Esophagus (tissue), 2 donors: ENCODE results near the gene IFNA21. TPM values are rescaled to one million over a fixed set of nuclear protein-coding genes. Genes with fewer than 3 reads are reported as not detected.
"Not testable (repeated sequence)": the region's sequence is repeated elsewhere in the genome, so short reads cannot be mapped to it uniquely, and the experiment has no call there.

Experiments
- H3K27ac ChIP-seq, 2 donors: one replicate each; pipeline ENCODE4 v1.5.1; 2013; ENCODE audit warnings: low read depth in 2 of 2, mild to moderate bottlenecking in 2 of 2, inconsistent platforms in 1 of 2, low read length in 1 of 2, moderate library complexity in 1 of 2
- H3K27me3 ChIP-seq, 2 donors: one replicate each; pipeline ENCODE4 v1.6.1; 2013; ENCODE audit warnings: low read length in 2 of 2, control low read depth in 1 of 2, mild to moderate bottlenecking in 1 of 2; ENCODE audit not compliant: insufficient read depth in 2 of 2, control insufficient read depth in 1 of 2
- H3K36me3 ChIP-seq, 2 donors: one replicate each; pipeline ENCODE4 v1.6.1; 2013; ENCODE audit warnings: low read length in 1 of 2; ENCODE audit not compliant: control insufficient read depth in 2 of 2, insufficient read depth in 2 of 2
- H3K4me1 ChIP-seq, 2 donors: one replicate each; pipeline ENCODE4 v1.6.1; 2013; ENCODE audit warnings: low read length in 1 of 2; ENCODE audit not compliant: control insufficient read depth in 2 of 2, insufficient read depth in 2 of 2
- H3K4me3 ChIP-seq, 2 donors: one replicate each; pipeline ENCODE4 v1.5.1; 2013; ENCODE audit warnings: low read length in 2 of 2, mild to moderate bottlenecking in 2 of 2, low read depth in 1 of 2, moderate library complexity in 1 of 2
- H3K9me3 ChIP-seq, 2 donors: one replicate each; pipeline ENCODE4 v1.6.1; 2013; ENCODE audit warnings: mild to moderate bottlenecking in 2 of 2, low read depth in 1 of 2, low read length in 1 of 2, moderate library complexity in 1 of 2; ENCODE audit not compliant: control insufficient read depth in 2 of 2, insufficient read depth in 1 of 2
- WGBS, 2 donors: extraction: QIAGEN DNeasy Blood & Tissue Kit; methylation state at CpG; one replicate each; pipeline ENCODE4 v1.1.7; 2013; 5-methylcytosine and 5-hydroxymethylcytosine counted together
- polyA plus RNA-seq, 2 donors: library from polyadenylated mRNA; stranded (reverse); fragments of 200-250 nt; gene quantifications; one replicate each; pipeline ENCODE4 v1.2.3, GENCODE V29; 2013
- donor health status: healthy with polysubstance abuse.
- donor health status: Bipolar disorder and iron deficiency.

IFNA21 gene
- polyA plus RNA-seq, 2 donors: not detected

DNA sequence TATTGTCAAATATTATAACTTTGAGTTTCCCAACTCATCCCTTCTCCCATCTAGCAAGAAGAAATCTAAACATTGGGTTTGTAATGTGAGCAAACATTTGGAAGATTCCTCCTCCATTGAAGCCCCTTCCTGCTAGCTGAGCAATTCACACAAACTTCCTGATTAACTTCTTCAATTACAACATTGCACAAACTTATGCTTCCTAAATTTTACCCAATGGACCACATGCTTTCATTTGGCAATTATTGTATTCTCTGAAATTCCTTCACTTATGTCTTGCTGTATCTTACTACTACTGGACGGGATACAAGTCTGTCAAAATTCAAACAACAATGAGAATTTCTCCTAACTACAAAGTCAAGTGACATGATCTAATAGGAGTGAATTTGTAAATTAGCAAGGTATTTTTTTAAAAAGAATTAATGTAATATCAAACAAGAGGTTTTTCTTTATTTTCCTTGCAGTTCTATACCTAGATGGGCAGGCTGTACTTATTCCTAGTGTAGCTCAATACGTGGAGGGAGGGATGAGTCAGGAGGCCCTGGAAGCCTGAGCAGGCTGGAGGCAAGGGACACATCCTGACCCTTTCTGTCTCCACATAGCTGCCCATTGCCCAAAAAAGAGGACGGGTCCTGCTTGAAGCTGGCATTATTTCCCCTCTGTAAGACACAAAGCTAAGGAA, 13.0 kb downstream of the IFNA21 start:
- peaks cover 0 to 2% of the 10 kb centered on the region in 2 donors for H3K9me3 ChIP-seq
- H3K27me3 ChIP-seq: no peaks in the 10 kb centered on the region
- 40 to 45% methylated on average over 3 of the region's 3 CpGs for WGBS, 2 donors
- H3K4me3 ChIP-seq: no peak overlapping the region
- H3K36me3 ChIP-seq: no peaks in the 10 kb centered on the region
- no peak overlapping the region for H3K27ac ChIP-seq
- H3K4me1 ChIP-seq: peaks cover 0 to 2% of the 10 kb centered on the region in 2 donors

- 50 to 64% methylated on average over 1 of the region's 1 CpG for WGBS, 2 donors
- H3K9me3 ChIP-seq: peaks cover 0 to 2% of the 10 kb centered on the region in 2 donors
- no peaks in the 10 kb centered on the region for H3K27me3 ChIP-seq
- no peak overlapping the region for H3K27ac ChIP-seq
- H3K36me3 ChIP-seq: no peaks in the 10 kb centered on the region
- no peak overlapping the region for H3K4me3 ChIP-seq
- H3K4me1 ChIP-seq: peaks cover 0 to 2% of the 10 kb centered on the region in 2 donors
Measured at GRCh38 chr9:21144603-21145002, 21.9 kb downstream of the IFNA21 start.

DNA sequence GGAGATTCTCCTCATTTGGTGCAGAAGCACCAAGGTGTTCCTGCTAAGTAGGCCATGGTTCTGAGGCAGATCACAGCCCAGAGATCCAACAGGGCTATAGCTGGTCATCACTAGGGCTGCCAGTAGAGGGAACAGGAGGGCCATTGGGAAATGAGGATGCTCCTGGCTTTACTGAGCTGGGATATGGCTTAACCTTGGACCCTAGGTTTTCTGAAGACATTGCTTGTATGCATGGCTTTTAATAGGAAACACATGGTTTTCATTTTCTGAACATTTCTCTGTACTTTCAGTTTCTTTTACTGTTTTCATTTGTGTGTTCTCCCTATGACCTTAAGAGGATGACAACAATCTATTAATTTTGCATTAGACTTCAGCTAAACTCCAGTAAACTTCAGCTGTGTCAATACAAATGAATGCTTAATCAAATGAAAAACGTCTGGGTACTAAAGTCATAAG, 25.0 kb downstream of the IFNA21 start, which contains the start of gene IFNW1:
Gene IFNW1 (minus strand): TSS at position 406 of the 456 bp plus-strand sequence. CDS start 262 bp downstream, at position 144.
- H3K9me3 ChIP-seq: no peaks in the 10 kb centered on the region
- no peaks in the 10 kb centered on the region for H3K4me1 ChIP-seq
- H3K4me3 ChIP-seq: no peak within 1 kb of the TSS
- no peaks in the 10 kb centered on the region for H3K36me3 ChIP-seq
- H3K27me3 ChIP-seq: no peaks in the 10 kb centered on the region
- no peak within 1 kb of the TSS for H3K27ac ChIP-seq
- 20 to 30% methylated on average over 1 of the region's 1 CpG for WGBS, 2 donors

DNA sequence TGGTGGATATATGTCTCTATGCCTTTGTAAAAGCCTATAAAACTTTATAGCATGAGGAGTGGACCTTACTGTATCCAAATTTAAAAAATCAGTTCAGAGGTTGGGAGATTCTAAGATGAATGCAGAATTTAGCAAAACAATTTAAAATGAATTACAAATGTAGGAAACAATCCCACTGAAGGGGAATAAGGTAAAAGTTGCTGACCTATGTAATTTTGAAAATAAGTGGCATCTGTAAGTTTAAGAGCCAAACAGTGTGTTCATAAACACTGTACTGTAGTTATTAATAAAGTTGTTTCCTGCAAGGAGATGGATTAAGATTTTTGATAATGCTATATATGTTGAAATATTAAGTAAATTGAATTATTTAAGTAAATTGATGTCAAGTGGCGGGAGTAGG, 29.4 kb downstream of the IFNA21 start:
- Histone ChIP-seq H3K36me3 (no peaks in the 10 kb centered on the region), H3K4me3 (no peak overlapping the region), H3K27ac (no peak overlapping the region), H3K27me3 (no peaks in the 10 kb centered on the region), H3K4me1 (no peaks in the 10 kb centered on the region), H3K9me3 (no peaks in the 10 kb centered on the region)
- WGBS, 2 donors: 71 to 92% methylated on average over 1 of the region's 1 CpG

DNA sequence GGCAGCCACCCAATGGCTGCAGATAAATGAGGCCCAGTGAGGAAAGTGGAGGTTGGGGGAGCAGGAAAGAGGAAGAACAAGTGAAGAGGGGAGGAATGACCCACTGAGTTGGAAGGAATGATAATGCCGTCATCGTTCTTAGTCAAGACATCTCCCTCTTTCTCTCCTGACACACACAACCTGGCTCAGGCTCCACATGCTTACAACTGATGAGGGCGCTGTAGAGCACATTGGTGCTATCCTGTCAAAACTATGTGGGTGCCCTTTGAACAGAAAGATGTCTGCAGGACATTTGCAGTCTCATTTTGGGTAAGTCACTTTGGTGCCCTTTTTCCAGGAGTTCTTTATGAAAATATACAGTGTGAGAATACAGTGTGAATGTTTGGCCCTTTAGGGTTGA, 30.7 kb downstream of the IFNA21 start:
- Histone ChIP-seq H3K9me3 (no peaks in the 10 kb centered on the region), H3K36me3 (no peaks in the 10 kb centered on the region), H3K4me1 (no peaks in the 10 kb centered on the region), H3K27ac (no peak overlapping the region), H3K4me3 (no peak overlapping the region), H3K27me3 (no peaks in the 10 kb centered on the region)
- WGBS, 2 donors: 68 to 78% methylated on average over 3 of the region's 3 CpGs

DNA sequence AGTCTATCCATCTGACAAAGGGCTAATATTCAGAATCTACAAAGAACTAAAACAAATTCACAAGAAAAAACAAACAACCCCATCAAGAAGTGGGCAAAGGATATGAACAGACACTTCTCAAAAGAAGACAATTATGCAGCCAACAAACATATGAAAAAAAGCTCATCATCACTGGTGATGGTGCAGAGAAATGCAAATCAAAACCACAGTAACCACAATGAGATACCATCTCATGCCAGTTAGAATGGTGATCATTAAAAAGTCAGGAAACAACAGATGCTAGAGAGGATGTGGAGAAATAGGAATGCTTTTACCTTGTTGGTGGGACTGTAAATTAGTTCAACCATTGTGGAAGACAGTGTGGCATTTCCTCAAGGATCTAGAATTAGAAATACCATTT, 38.3 kb downstream of the IFNA21 start:
- not testable (repeated sequence) for H3K9me3 ChIP-seq, H3K36me3 ChIP-seq, H3K4me3 ChIP-seq, H3K4me1 ChIP-seq, H3K27me3 ChIP-seq, H3K27ac ChIP-seq

DNA sequence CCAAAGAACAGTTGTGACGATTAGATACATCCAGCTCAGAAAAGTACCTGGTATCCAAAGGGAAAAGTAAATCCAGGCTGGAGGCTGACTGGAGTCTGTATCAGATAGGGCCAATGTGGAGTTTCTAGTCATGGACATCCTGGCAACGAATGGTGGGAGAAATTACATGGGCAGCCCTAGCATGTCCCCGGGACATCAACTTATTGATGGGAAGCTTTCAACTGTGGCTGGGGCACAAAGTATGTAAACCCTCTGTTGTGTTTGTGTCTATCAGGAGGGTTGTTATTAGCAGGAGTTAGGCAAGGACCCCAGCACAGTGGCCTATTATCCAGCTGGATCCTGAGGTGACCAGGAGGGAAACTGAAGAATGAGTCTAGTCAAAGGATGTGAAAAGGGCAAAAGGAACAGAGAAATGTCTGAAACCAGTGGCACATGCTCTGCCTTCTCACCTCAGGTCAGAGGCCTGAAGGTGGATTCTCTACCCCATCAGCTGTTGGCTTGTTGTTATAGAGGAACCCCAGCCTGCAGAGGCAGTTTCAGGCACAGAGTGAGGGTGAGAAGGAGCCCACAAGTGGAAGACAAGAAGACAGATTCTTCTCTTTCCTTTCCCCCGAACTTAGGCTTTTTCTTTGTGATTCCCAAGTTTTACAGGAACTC, 44.7 kb downstream of the IFNA21 start:
- Histone ChIP-seq H3K4me3 (no peak overlapping the region), H3K27me3 (no peaks in the 10 kb centered on the region), H3K4me1 (no peaks in the 10 kb centered on the region), H3K9me3 (no peaks in the 10 kb centered on the region), H3K27ac (no peak overlapping the region), H3K36me3 (no peaks in the 10 kb centered on the region)
- 82 to 87% methylated on average over 4 of the region's 4 CpGs for WGBS, 2 donors

DNA sequence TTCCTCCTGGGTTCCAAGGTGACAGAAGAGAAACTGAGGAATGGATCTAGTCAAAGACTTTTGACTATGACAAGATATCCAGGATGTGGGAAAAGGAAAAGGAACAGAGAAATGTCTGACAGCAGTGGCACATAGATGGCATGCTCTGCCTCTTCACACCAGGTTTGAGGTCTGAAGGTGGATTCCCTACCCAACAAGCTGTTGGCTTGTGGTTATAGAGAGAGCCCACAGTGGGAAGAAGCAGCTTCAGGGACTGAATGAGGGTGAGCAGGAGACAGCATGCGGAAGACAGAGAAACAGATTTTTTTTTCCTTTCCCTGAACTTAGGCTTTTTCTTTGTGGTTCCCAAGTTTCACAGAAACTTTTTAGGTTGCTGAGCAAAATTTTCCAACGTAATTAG, 45.4 kb downstream of the IFNA21 start:
- Histone ChIP-seq H3K36me3 (no peaks in the 10 kb centered on the region), H3K27me3 (no peaks in the 10 kb centered on the region), H3K4me3 (no peak overlapping the region), H3K27ac (no peak overlapping the region), H3K9me3 (no peaks in the 10 kb centered on the region), H3K4me1 (no peaks in the 10 kb centered on the region)
- 78 to 90% methylated on average over 2 of the region's 2 CpGs for WGBS, 2 donors

DNA sequence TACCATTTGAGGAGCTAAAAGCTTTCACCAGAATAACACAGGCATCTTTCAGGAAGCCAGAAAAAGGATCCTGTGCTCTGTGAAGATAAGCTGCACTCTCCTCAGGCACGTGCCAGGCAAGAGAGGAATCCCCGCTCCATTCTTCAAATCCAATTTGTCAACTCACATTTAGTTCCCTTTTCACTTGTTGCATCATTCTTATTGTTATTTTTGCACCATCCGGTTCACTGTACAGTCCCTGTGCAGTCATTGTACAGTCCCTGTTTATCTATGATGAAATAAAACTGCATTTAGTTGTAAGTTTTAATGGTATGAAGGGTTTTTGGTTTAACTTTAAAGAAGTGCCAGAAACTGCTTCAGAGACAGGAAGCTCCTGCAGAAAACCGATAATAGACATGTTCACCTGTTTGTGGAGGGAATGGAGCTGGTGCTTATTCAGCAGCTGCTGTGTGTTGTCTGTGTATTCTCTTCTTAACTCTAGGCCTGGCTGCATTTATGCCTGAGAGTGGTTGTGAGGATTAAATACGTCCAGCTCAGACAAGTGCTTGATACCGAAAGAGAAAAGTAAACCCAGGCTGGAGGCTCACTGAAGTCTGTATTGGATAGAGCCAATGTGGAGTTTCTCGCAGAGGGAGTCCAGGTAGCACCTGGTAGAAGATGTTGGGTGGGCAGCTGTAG, 47.2 kb downstream of the IFNA21 start:
- WGBS, 2 donors: 73% methylated on average over 7 of the region's 7 CpGs
- Histone ChIP-seq H3K4me3 (no peak overlapping the region), H3K27ac (no peak overlapping the region), H3K4me1 (no peaks in the 10 kb centered on the region), H3K27me3 (no peaks in the 10 kb centered on the region), H3K36me3 (no peaks in the 10 kb centered on the region), H3K9me3 (no peaks in the 10 kb centered on the region)
